HEK293 (cell line): ENCODE data around the gene MRPL34.
A peak's percentile ranks its signal among the peaks of the same experiment; 100 is the strongest.

Source experiments
- HOXA7 ChIP-seq: sonication (generic); formaldehyde crosslinking; IDR thresholded peaks from 2 replicates; pipeline ENCODE4 v1.8.1; 2022; ENCODE audit warnings: missing genetic modification reagents, borderline replicate concordance
- MYNN ChIP-seq: fragments of 450-650 bp; formaldehyde crosslinking; IDR thresholded peaks from 2 replicates; pipeline ENCODE4 v1.5.1; 2016; ENCODE audit warnings: missing biosample characterization, missing genetic modification characterization, borderline replicate concordance
- PRDM1 ChIP-seq: fragments of 450-650 bp; formaldehyde crosslinking; IDR thresholded peaks from 2 replicates; pipeline ENCODE4; 2016; ENCODE audit warnings: missing biosample characterization, missing genetic modification characterization
- RBAK ChIP-seq: fragments of 450-650 bp; formaldehyde crosslinking; IDR thresholded peaks from 2 replicates; pipeline ENCODE4 v1.5.1; 2016; ENCODE audit warnings: missing biosample characterization, missing genetic modification characterization
- SALL2 ChIP-seq: fragments of 450-650 bp; formaldehyde crosslinking; IDR thresholded peaks from 2 replicates; pipeline ENCODE4 v1.5.0; 2017; ENCODE audit warnings: missing biosample characterization, mild to moderate bottlenecking, missing genetic modification characterization, borderline replicate concordance
- ZFP37 ChIP-seq: fragments of 450-650 bp; formaldehyde crosslinking; IDR thresholded peaks from 2 replicates; pipeline ENCODE4 v1.5.1; 2016; ENCODE audit warnings: missing biosample characterization, missing genetic modification characterization
- ZNF146 ChIP-seq: fragments of 450-650 bp; formaldehyde crosslinking; IDR thresholded peaks from 2 replicates; pipeline ENCODE4 v1.5.1; 2016; ENCODE audit warnings: missing biosample characterization, missing genetic modification characterization
- ZNF169 ChIP-seq: fragments of 450-650 bp; formaldehyde crosslinking; IDR thresholded peaks from 2 replicates; pipeline ENCODE4 v1.5.1; 2016; ENCODE audit warnings: missing biosample characterization, missing genetic modification characterization
- ZNF184 ChIP-seq: fragments of 450-650 bp; IDR thresholded peaks from 2 replicates; pipeline ENCODE4 v1.5.1; 2018; ENCODE audit warnings: missing biosample characterization, mild to moderate bottlenecking, missing genetic modification characterization
- ZNF211 ChIP-seq: fragments of 450-650 bp; formaldehyde crosslinking; IDR thresholded peaks from 2 replicates; pipeline ENCODE4 v1.5.1; 2016; ENCODE audit warnings: low read depth, missing biosample characterization, missing genetic modification characterization
- ZNF366 ChIP-seq: fragments of 450-650 bp; formaldehyde crosslinking; conservative IDR thresholded peaks from 2 replicates; pipeline ENCODE4 v1.5.1; 2016; ENCODE audit warnings: missing biosample characterization, missing genetic modification characterization
- ZNF426 ChIP-seq: fragments of 450-650 bp; formaldehyde crosslinking; IDR thresholded peaks from 2 replicates; pipeline ENCODE4 v1.5.1; 2017; ENCODE audit warnings: missing biosample characterization, missing genetic modification characterization, mild to moderate bottlenecking, inconsistent platforms, moderate library complexity
- ZNF473 ChIP-seq: fragments of 450-650 bp; formaldehyde crosslinking; IDR thresholded peaks from 2 replicates; pipeline ENCODE4 v1.5.1; 2017; ENCODE audit warnings: missing biosample characterization, missing genetic modification characterization
- ZNF548 ChIP-seq: fragments of 450-650 bp; formaldehyde crosslinking; IDR thresholded peaks from 2 replicates; pipeline ENCODE4 v1.5.1; 2016; ENCODE audit warnings: missing biosample characterization, missing genetic modification characterization
- ZNF558 ChIP-seq: fragments of 450-650 bp; formaldehyde crosslinking; IDR thresholded peaks from 2 replicates; pipeline ENCODE4 v1.5.1; 2016; ENCODE audit warnings: missing biosample characterization, missing genetic modification characterization
- ZNF560 ChIP-seq: fragments of 450-650 bp; formaldehyde crosslinking; IDR thresholded peaks from 2 replicates; pipeline ENCODE4 v1.5.1; 2017; ENCODE audit warnings: missing biosample characterization, missing genetic modification characterization, borderline replicate concordance
- ZNF610 ChIP-seq: fragments of 450-650 bp; formaldehyde crosslinking; IDR thresholded peaks from 2 replicates; pipeline ENCODE4 v1.5.1; 2016; ENCODE audit warnings: missing biosample characterization, missing genetic modification characterization, borderline replicate concordance
- ZNF664 ChIP-seq: fragments of 450-650 bp; formaldehyde crosslinking; IDR thresholded peaks from 2 replicates; pipeline ENCODE4 v1.5.1; 2016; ENCODE audit warnings: missing biosample characterization, missing genetic modification characterization
- ZNF677 ChIP-seq: fragments of 450-650 bp; IDR thresholded peaks from 2 replicates; pipeline ENCODE4 v1.5.0; 2018; ENCODE audit warnings: missing biosample characterization, mild to moderate bottlenecking, missing genetic modification characterization, moderate library complexity
- ZNF701 ChIP-seq: fragments of 450-650 bp; formaldehyde crosslinking; IDR thresholded peaks from 2 replicates; pipeline ENCODE4 v1.5.1; 2016; ENCODE audit warnings: missing biosample characterization, missing genetic modification characterization
- ZNF768 ChIP-seq: fragments of 450-650 bp; formaldehyde crosslinking; IDR thresholded peaks from 2 replicates; pipeline ENCODE4 v1.5.1; 2018; ENCODE audit warnings: missing biosample characterization, mild to moderate bottlenecking, missing genetic modification characterization
- ZNF776 ChIP-seq: fragments of 450-650 bp; formaldehyde crosslinking; IDR thresholded peaks from 2 replicates; pipeline ENCODE4 v1.5.0; 2017; ENCODE audit warnings: missing biosample characterization, missing genetic modification characterization, borderline replicate concordance
- TF ChIP-seq, protein P1 (sequence below): fragments of 450-650 bp; formaldehyde crosslinking; IDR thresholded peaks from 2 replicates; pipeline ENCODE4 v1.5.1; 2016; ENCODE audit warnings: missing biosample characterization, missing genetic modification characterization, borderline replicate concordance
- TF ChIP-seq, protein P2 (sequence below): sonication (generic); formaldehyde crosslinking; IDR thresholded peaks from 2 replicates; pipeline ENCODE4 v1.8.1; 2022; ENCODE audit warnings: mild to moderate bottlenecking, moderate library complexity, missing genetic modification reagents
- TF ChIP-seq, protein P3 (sequence below): fragments of 450-650 bp; formaldehyde crosslinking; optimal IDR thresholded peaks from 2 replicates; pipeline ENCODE3; 2016; ENCODE audit warnings: missing biosample characterization, mild to moderate bottlenecking, missing genetic modification characterization
- TF ChIP-seq, protein P4 (sequence below): fragments of 450-650 bp; formaldehyde crosslinking; conservative IDR thresholded peaks from 2 replicates; pipeline ENCODE4 v1.5.1; 2016; ENCODE audit warnings: low read depth, missing biosample characterization, missing genetic modification characterization
- TF ChIP-seq, protein P5 (sequence below): fragments of 450-650 bp; formaldehyde crosslinking; IDR thresholded peaks from 2 replicates; pipeline ENCODE4 v1.5.1; 2016; ENCODE audit warnings: missing biosample characterization, missing genetic modification characterization

MRPL34 gene

DNA sequence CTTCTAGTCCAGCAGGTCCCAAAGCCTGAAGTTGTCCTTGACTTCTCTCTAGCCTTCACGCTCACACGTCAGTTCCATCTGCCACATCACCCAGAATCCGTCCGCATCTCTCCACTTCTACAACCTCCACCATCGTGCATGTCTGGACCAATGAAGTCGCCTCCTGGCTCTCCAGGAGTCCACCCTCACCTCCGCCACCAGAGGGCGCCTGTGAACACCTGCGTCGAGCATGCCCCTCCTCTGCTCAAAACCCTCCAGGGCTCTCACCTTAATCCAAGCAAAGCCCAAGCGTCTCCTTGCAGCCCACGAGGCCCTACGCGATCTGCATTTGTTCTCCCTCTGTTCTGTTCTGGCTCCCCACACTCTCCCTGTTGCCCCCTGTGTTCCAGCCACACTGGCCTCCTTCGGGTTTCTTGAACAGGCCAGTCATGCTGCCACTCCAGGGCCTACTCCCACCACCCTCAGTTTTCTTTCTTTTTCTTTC, 44.8 kb upstream of the MRPL34 start (continued):
- TF ChIP-seq RBAK (no peak), SALL2 (tag by site-specific recombination) (no peak), ZNF473 (tag by site-specific recombination) (no peak), ZNF701 (no peak), ZNF610 (tag by site-specific recombination) (peak; percentile 16; the same call in 1 of the 2 replicates), PRDM1 (tag by site-specific recombination) (no peak), ZNF560 (tag by site-specific recombination) (no peak), ZNF366 (tag by site-specific recombination) (peak; percentile 69), ZNF677 (tag by site-specific recombination) (no peak), HOXA7 (CRISPR knock-in tag) (no peak), ZNF211 (tag by site-specific recombination) (no peak), ZNF426 (tag by site-specific recombination) (no peak), ZNF768 (tag by site-specific recombination) (no peak), ZNF664 (tag by site-specific recombination) (no peak), ZNF146 (tag by site-specific recombination) (no peak), ZNF776 (tag by site-specific recombination) (no peak), ZNF558 (no peak; the same call in 1 of the 2 replicates), ZNF548 (tag by site-specific recombination) (no peak), ZFP37 (tag by site-specific recombination) (no peak; the same call in 1 of the 2 replicates), MYNN (tag by site-specific recombination) (no peak), ZNF169 (tag by site-specific recombination) (no peak), ZNF184 (tag by site-specific recombination) (no peak)
- TF ChIP-seq, protein P1, sequence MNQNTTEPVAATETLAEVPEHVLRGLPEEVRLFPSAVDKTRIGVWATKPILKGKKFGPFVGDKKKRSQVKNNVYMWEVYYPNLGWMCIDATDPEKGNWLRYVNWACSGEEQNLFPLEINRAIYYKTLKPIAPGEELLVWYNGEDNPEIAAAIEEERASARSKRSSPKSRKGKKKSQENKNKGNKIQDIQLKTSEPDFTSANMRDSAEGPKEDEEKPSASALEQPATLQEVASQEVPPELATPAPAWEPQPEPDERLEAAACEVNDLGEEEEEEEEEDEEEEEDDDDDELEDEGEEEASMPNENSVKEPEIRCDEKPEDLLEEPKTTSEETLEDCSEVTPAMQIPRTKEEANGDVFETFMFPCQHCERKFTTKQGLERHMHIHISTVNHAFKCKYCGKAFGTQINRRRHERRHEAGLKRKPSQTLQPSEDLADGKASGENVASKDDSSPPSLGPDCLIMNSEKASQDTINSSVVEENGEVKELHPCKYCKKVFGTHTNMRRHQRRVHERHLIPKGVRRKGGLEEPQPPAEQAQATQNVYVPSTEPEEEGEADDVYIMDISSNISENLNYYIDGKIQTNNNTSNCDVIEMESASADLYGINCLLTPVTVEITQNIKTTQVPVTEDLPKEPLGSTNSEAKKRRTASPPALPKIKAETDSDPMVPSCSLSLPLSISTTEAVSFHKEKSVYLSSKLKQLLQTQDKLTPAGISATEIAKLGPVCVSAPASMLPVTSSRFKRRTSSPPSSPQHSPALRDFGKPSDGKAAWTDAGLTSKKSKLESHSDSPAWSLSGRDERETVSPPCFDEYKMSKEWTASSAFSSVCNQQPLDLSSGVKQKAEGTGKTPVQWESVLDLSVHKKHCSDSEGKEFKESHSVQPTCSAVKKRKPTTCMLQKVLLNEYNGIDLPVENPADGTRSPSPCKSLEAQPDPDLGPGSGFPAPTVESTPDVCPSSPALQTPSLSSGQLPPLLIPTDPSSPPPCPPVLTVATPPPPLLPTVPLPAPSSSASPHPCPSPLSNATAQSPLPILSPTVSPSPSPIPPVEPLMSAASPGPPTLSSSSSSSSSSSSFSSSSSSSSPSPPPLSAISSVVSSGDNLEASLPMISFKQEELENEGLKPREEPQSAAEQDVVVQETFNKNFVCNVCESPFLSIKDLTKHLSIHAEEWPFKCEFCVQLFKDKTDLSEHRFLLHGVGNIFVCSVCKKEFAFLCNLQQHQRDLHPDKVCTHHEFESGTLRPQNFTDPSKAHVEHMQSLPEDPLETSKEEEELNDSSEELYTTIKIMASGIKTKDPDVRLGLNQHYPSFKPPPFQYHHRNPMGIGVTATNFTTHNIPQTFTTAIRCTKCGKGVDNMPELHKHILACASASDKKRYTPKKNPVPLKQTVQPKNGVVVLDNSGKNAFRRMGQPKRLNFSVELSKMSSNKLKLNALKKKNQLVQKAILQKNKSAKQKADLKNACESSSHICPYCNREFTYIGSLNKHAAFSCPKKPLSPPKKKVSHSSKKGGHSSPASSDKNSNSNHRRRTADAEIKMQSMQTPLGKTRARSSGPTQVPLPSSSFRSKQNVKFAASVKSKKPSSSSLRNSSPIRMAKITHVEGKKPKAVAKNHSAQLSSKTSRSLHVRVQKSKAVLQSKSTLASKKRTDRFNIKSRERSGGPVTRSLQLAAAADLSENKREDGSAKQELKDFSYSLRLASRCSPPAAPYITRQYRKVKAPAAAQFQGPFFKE (tag by site-specific recombination), result no peak
- TF ChIP-seq, protein P2, sequence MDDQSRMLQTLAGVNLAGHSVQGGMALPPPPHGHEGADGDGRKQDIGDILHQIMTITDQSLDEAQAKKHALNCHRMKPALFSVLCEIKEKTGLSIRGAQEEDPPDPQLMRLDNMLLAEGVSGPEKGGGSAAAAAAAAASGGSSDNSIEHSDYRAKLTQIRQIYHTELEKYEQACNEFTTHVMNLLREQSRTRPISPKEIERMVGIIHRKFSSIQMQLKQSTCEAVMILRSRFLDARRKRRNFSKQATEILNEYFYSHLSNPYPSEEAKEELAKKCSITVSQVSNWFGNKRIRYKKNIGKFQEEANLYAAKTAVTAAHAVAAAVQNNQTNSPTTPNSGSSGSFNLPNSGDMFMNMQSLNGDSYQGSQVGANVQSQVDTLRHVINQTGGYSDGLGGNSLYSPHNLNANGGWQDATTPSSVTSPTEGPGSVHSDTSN (CRISPR knock-in tag), result no peak
- TF ChIP-seq, protein P3, sequence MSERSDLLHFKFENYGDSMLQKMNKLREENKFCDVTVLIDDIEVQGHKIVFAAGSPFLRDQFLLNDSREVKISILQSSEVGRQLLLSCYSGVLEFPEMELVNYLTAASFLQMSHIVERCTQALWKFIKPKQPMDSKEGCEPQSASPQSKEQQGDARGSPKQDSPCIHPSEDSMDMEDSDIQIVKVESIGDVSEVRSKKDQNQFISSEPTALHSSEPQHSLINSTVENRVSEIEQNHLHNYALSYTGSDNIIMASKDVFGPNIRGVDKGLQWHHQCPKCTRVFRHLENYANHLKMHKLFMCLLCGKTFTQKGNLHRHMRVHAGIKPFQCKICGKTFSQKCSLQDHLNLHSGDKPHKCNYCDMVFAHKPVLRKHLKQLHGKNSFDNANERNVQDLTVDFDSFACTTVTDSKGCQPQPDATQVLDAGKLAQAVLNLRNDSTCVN (tag by site-specific recombination), result no peak
- TF ChIP-seq, protein P4, sequence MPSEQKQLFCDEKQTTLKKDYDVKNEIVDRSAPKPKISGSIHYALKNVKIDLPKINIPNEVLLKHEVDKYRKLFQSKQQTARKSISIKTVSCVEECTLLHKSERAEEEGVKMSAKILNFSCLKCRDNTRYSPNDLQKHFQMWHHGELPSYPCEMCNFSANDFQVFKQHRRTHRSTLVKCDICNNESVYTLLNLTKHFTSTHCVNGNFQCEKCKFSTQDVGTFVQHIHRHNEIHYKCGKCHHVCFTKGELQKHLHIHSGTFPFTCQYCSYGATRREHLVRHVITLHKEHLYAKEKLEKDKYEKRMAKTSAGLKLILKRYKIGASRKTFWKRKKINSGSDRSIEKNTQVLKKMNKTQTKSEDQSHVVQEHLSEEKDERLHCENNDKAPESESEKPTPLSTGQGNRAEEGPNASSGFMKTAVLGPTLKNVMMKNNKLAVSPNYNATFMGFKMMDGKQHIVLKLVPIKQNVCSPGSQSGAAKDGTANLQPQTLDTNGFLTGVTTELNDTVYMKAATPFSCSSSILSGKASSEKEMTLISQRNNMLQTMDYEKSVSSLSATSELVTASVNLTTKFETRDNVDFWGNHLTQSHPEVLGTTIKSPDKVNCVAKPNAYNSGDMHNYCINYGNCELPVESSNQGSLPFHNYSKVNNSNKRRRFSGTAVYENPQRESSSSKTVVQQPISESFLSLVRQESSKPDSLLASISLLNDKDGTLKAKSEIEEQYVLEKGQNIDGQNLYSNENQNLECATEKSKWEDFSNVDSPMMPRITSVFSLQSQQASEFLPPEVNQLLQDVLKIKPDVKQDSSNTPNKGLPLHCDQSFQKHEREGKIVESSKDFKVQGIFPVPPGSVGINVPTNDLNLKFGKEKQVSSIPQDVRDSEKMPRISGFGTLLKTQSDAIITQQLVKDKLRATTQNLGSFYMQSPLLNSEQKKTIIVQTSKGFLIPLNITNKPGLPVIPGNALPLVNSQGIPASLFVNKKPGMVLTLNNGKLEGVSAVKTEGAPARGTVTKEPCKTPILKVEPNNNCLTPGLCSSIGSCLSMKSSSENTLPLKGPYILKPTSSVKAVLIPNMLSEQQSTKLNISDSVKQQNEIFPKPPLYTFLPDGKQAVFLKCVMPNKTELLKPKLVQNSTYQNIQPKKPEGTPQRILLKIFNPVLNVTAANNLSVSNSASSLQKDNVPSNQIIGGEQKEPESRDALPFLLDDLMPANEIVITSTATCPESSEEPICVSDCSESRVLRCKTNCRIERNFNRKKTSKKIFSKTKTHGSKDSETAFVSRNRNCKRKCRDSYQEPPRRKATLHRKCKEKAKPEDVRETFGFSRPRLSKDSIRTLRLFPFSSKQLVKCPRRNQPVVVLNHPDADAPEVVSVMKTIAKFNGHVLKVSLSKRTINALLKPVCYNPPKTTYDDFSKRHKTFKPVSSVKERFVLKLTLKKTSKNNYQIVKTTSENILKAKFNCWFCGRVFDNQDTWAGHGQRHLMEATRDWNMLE (tag by site-specific recombination), result no peak
- TF ChIP-seq, protein P5, sequence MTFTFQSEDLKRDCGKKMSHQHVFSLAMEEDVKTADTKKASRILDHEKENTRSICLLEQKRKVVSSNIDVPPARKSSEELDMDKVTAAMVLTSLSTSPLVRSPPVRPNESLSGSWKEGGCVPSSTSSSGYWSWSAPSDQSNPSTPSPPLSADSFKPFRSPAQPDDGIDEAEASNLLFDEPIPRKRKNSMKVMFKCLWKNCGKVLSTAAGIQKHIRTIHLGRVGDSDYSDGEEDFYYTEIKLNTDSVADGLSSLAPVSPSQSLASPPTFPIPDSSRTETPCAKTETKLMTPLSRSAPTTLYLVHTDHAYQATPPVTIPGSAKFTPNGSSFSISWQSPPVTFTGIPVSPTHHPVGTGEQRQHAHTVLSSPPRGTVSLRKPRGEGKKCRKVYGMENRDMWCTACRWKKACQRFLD (tag by site-specific recombination), result no peak
